ENCODE results near the gene MSH3.
A peak's percentile ranks its signal among the peaks of the same experiment; 100 is the strongest.
"Not testable (repeated sequence)": the region's sequence is repeated elsewhere in the genome, so short reads cannot be mapped to it uniquely, and the experiment has no call there.

MSH3 gene

DNA sequence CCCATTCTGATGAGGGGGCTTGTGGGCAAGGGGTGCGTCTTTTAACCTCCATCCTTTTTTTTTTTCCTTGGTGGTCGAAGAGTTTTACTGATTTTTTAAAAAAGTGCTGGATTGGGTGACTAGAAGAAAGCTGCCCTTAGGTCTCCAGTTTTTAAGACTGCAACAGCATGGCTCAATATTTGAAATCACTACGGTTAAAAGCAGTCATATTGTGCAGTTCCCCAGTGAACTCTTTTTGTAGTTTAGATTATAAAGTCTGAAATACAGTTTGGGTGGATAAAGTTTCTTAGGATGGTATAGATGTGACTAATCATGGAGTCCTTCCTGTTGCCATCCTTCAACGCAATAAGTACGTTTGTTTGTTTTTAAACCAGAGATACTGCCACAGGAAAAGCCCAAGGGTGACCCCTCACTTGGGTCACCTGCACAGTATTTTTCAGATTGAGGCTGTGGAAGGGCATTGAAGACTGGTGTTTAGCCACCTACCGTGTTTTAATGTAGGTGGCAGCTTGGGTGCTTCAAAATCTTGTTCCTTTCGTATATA lies 851 bp downstream of the MSH3 start:
- FAIRE-seq (no peak), DNase-seq (ENCODE audit: low spot score) (no peak)

DNA sequence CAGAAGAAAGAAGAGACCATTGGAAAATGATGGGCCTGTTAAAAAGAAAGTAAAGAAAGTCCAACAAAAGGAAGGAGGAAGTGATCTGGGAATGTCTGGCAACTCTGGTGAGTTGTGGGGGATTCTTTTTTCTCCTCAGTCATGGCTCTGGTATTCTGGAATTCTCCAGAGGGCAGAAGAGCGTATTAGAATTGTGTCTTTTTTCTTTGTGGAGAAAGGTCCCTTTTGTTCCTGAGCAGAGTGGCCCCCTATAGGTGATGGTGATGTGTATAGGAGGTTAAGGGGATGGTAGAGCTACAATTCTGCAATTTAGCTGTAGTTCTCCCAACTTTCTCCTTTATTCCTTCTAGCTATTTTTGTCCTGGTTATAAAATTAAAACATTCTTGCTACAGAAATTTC lies 2.0 kb downstream of the MSH3 start:
- no peak for FAIRE-seq
- no peak for DNase-seq (ENCODE audit: low spot score)

DNA sequence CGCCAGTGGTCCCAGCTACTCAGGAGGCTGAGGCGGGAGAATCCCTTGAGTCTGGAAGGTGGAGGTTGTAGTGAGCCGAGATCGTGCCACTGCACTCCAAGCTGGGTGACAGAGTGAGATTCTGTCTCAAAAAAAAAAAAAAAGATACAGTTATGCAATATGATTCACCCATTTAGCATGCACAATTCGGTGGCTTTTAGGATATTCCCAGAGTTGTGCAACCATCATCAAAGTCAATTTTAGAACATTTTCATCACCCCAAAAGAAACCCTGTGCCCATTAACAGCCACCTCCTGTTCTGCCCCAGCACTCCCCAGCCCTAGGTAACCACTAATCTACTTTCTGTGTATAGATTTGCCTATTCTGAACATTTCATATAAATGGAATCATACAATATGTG lies 4.7 kb downstream of the MSH3 start:
- DNase-seq (ENCODE audit: low spot score) (no peak), FAIRE-seq (no peak)

DNA sequence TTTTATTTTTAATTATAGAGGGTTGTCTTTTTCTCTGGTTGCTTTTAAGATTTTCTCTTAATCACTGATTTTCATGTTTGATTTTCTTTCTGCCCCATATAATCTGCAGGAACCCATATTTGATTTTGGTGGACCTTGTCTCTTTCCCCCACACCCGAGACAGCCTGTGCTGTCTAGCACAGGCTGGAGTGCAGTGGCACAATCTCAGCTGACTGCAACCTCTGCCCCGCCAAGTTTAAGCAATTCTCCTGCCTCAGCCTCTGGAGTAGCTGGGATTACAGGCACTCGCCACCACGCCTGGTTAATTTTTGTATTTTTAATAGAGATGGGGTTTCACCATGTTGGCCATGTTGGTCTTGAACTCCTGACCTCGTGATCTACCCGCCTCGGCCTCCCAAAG lies 6.2 kb downstream of the MSH3 start:
- not testable (repeated sequence) for FAIRE-seq; DNase-seq (ENCODE audit: low spot score)

DNA sequence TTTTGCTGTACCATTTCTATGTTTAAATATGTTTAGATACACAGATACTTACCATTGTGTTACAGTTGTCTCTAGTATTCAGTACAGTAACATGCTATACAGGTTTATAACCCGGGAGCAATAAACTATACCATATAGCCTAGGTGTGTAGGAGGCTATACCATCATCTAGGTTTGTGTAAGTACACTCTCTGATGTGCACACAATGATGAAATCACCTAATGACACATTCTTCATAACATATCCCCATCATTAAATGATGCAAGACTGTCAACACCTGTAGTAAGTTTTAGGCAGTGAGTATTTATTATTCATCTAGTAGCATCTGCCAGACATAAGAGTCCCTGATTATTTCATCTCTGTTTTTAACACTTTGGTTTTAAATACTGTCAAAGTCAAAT lies 7.7 kb downstream of the MSH3 start:
- DNase-seq (ENCODE audit: low spot score) (no peak), FAIRE-seq (no peak)

DNA sequence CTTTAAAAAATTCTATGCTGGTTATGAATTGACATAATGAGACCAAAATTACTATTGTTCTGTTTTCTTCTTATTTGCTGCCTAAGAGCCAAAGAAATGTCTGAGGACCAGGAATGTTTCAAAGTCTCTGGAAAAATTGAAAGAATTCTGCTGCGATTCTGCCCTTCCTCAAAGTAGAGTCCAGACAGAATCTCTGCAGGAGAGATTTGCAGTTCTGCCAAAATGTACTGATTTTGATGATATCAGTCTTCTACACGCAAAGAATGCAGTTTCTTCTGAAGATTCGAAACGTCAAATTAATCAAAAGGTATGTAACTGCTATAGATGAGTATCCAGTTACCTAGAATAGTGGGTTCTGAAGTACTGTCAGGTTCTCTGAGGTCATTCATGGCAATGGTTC lies 10.6 kb downstream of the MSH3 start:
- FAIRE-seq: no peak
- no peak for DNase-seq (ENCODE audit: low spot score)

DNA sequence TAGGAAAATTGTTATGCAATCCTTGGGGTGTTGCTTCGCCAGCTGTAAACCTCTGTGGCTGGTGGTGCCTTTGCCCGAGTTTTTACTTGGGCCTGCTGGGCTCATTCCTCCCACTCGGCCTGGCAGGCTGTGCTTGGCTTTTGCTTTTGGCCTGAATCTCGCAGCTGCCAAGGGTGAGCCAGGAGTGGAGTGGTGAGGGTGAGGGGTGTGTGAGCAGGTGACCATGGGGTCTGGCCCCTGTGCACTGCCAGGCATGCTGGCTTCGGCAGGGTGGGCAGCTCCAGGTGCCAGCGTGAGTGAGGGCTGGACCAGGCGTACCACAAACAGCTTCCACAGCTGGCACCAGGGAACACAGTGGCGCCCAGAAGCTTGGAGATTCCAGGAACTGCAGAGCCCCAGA lies 12.9 kb downstream of the MSH3 start:
- DNase-seq (ENCODE audit: low spot score) (no peak), FAIRE-seq (no peak)

DNA sequence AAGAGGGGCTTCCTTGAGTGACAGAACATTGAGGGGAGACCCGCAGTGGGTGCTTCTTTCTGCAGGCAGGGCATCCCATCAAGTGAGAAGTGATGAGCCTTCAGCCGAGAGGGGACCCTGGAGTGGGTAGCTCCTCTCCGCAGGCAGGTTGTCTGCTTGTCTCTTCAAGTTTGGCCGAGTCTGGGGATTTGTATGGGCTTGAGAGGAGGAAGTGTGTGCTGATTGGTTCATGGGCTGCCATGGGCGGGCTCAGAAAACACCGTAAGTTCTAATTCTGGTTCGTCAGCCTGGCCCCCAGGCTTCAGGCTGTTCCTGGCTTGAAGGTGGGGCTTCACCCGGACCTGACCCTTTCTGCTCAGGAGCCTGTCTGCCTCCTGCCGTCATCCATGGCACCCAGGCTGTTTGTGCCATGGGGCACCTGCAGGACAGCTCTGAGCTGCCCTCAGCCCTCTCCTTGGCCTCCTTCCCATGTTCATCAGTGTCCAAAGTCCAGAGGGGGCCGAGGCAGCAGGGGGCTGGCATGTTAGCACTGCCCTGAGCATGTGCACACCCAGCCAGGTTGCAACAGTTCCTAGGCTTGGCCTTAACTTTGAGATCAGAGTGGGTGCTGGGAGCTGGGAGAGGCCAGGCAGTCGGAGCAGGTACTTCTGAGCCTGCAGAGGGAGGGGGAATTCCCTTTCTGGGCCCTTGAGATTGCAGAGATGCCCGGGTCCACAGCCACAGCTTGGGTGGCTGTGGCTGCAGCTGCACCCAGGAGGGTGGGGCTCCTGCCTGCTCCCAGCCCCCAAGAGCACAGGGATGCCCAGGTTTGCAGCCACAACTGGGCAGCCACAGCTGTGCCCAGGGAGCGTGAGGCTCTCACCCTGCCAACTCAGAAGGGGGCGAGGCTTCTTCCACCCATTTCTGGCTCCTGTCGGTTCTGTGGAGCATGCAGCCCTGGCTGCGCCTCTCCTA lies 13.8 kb downstream of the MSH3 start:
- FAIRE-seq: no peak
- no peak for DNase-seq (ENCODE audit: low spot score)

DNA sequence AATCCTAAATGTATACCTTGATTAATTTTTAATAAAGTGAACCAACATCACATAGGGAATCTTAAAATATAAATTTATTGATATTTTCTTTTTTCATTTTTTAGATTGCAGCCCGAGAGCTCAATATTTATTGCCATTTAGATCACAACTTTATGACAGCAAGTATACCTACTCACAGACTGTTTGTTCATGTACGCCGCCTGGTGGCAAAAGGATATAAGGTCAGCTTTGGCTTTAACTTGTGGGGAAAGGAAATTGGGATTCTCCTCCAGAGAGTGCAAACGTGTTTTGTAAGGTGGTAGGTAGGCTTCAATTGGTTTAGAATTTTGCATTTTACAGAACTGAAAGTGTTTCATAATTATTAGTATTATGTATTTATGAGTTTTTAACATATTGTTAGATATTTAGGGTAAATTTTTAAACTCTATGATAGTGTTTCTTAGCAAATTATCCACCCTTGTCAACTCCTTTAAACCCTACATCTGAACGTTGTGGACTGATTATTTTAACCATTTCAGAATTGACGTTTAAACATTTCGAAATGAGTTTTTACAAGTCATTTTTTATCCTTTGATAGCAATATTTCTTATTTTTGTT lies 17.8 kb downstream of the MSH3 start:
- FAIRE-seq (peak; percentile 60), DNase-seq (ENCODE audit: low spot score) (peak; percentile 35)

DNA sequence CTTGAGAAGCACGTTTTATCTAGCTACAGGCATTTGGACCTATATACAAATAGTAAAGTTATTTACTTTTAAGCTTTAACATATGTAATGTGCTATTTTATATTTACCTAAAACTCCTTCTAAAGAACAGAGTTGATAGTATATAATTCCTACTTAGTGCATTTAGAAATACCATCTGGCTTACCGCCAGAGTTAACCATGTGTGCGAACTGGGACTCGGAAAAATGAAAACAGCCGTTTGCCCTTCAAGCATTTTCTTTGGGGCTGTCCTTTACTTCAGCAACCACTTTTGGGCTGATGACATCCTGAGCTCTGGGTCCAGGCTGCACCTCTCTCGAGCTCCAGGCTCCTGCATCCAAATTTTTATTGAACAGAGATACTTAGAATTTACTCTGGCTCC lies 22.3 kb downstream of the MSH3 start:
- no peak for FAIRE-seq
- DNase-seq (ENCODE audit: low spot score): no peak

DNA sequence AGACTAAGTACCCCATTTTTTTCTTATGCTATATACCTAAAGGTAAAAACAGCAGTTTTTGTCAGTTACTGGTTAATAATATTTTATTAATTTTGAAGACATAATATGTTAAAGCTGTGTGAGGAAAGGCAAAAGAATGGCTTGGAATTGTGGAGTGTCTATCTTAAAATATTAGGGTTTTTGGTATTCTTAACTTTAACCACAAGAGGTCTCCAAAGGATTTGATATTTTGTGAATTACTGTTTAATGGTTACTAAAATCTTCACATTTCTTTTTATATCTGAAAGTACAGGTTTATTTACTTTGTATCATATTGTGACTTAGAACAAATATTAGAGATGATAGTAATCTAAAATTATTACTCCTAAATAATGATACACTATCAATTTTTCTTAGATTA lies 32.3 kb downstream of the MSH3 start:
- FAIRE-seq (peak; percentile 31), DNase-seq (ENCODE audit: low spot score) (peak; percentile 5)

DNA sequence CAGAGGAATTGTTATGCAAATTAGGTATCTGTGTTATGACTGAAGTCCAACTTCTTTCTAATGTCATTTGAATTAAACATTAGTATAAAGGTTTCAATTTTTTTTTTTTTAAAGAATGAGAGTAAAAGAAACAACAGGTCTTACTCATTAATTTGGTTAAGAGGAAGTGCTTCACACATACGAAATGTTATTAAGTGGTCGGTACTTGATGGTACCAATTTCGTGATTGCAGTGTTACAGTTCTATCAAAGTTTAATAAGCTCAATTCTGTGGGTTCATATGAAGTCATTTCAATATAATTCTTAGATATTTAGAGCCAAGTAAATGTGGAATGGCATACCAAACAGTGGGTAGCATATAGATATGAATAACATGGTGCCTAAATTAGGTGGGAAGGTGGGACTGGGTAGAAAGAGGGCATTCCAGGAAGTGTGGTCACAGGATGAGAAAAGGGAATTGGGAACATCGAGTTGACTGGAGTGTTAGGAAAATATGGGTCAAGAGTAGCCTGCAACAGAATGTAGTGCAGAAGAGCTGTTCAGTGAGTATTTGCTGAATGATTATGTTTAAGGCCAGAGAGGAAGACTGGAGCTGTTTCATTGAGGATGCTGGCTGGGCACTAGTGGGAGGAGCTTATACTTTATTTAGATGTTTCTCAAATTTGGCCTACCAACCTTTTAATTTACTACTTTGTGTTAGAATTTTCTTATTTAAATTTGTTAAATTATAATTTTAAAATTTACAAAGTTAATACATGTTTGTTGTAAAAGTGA lies 34.4 kb downstream of the MSH3 start:
- no peak for FAIRE-seq

DNA sequence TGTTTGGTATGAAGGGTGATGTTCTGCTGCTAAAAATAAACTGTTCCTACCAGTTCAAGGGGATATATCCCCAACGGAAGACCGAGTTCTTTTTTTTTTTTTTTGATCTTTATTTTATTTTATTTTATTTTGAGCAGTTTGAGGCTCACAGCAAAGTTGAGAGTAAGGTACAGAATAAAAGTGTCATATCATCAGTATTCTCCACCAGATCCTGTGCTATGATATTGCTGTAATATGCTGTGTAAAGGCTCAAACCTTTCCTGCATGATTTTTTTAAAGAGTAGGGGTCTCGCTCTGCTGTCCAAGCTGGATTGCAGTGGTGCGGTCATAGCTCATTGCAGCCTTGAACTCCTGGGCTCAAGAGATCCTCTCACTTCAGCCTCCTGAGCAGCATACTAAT lies 35.2 kb downstream of the MSH3 start:
- DNase-seq (ENCODE audit: low spot score) (no peak), FAIRE-seq (no peak)

More for the DNA sequence above, 34.4 kb downstream of the MSH3 start:
- no peak for DNase-seq (ENCODE audit: low spot score)

DNA sequence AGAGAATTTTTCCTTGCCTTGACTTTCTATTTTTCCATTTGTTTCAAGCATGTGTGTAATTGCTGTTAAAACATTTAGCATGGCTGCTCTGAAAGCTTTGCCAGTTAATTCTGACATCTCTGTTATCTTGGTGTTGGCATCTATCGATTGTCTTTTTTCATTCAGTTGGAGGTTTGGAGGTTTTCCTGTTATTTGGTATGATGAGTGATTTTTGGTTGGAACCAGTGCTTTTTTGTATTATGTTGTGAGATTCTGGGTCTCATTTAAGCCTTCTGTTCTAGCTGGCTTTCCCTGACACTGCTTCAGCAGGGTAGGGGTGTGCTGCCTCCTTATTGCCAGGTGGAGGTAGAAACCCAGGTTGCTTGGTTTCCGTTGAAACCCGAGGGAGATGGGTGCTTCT lies 41.2 kb downstream of the MSH3 start:
- no peak for FAIRE-seq
- no peak for DNase-seq (ENCODE audit: low spot score)

DNA sequence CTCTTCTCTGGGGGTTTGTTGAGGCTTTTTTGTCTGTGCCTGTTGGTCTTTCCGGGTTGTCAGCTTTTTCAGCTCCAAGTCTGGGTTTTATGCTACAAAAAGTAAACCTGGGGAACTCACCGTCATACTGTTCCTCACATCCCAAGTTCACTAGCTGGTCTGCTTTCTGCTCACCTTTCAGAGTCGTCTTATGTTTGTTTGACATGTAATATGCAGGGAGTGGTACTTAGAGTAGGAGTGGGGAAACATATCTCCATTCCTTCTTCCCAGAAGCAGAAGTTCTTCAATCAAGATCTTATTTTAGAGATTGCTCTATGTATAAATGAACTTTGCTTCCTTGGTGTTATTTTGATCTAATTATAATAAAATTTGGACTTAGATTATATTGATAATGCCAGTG lies 42.0 kb downstream of the MSH3 start:
- no peak for FAIRE-seq
- no peak for DNase-seq (ENCODE audit: low spot score)

DNA sequence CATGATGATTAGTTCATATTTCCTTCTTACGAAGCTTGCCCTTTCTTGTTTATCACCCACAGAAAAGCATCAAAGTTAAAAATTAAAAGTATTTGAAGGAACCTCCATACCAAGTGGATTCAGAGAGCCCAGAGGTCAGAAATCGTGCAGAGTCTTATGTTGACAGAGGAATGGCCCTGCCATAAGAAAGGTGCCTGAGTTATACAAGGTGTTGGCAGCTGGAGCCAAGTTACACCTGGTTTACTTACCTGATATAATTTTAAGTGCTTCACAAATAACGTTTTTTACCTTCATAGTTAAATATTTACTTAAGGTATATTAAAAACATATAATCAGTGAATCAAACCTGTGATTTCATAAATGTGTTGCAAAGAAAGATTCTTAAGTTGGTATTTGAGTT lies 42.6 kb downstream of the MSH3 start:
- FAIRE-seq (no peak), DNase-seq (ENCODE audit: low spot score) (no peak)

DNA sequence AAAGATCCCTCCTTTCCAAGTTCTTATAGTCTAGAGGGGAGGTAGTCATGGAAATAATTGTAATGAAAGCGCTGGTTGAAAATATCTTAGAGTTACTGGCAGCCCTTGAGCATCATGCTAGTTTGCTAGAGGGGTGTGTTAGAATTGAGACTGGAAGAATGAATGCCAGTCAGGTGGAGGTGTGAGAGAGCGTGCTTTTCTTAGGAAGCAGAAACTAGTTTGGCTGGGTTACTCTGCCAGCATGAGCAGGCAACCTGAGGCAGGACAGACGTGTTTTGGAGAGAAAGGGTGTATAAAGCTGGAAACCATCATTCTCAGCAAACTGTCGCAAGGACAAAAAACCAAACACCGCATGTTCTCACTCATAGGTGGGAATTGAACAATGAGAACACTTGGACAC lies 43.9 kb downstream of the MSH3 start:
- DNase-seq (ENCODE audit: low spot score) (no peak), FAIRE-seq (no peak)

DNA sequence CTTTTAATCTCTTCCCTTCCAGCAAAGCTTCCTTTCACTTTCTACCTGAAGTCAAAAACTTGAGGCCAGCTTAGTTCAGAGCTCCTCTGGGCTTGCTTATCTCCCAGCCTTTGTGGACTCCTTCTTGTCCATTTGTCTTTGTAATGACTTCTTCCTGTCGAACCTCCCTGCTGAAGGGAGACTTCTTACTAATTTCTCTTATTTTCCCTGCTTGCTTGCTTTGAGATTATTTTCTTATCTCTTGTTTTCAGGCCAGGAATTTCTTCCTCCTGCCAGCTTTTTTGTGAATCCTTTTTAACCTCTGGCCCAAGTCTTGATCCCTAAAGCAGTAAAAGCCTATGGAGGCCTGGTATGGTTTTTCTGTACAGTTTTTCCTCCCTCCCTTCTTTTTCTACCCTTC lies 47.1 kb downstream of the MSH3 start:
- FAIRE-seq: no peak

DNA sequence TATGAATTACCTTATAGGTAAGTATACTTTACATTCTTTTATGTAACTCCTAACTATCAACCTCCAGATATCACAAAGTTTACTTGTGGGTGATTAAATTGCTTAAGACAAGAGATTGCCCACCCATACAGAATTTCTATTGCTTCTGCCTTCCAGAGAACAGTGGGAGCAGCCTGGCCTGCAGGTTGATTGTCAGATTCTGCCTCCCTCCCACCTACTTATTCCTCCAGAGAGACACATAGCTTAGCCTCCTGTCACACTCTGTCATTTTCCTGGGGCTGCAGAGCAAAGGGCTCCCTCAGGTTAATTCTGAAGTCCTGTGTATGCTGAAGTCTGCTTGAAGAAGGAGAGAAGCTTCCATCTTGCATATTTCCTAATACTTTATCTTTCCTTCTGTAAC lies 48.8 kb downstream of the MSH3 start:
- FAIRE-seq (no peak), DNase-seq (ENCODE audit: low spot score) (no peak)

More for the DNA sequence above, 47.1 kb downstream of the MSH3 start:
- no peak for DNase-seq (ENCODE audit: low spot score)

DNA sequence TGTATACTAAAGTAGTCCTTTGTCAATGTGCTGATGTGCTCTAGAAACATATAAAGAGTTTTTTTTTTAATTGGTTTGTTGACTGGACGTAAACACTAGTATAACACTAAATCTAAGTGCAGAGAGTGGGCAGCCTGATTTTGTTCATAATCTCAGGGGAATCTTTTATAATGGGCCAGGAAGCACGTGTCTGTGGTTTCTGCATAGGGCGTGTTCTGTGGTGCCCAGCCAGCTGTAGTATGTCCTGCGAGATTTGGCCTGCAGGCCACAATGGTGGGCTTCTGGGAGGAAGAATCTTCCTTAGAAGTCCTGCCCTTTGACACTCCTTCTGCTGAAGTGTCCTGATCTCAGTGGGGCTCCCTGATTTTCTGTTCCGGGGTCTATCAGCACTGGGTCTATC lies 49.3 kb downstream of the MSH3 start:
- no peak for FAIRE-seq
- DNase-seq (ENCODE audit: low spot score): no peak

DNA sequence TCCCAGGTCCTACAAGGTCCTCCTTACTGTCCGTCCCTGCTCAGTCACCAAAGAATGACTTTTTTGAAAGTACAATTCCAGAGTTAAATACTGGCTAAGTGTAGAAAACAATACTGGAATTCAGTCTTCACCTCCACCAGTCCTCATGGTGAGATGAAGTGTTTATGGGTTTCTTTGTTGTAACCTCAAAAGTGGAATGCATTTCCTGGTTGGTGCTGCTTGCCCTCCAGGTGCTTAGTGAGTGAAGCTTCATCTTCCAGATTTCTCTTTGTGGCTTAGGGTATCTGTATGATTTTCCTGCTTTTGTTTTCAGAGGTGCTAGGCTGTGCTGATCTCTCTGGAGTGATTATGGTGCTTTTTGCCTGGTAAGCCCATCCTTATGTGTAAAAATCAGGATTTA lies 49.8 kb downstream of the MSH3 start:
- no peak for DNase-seq (ENCODE audit: low spot score)

DNA sequence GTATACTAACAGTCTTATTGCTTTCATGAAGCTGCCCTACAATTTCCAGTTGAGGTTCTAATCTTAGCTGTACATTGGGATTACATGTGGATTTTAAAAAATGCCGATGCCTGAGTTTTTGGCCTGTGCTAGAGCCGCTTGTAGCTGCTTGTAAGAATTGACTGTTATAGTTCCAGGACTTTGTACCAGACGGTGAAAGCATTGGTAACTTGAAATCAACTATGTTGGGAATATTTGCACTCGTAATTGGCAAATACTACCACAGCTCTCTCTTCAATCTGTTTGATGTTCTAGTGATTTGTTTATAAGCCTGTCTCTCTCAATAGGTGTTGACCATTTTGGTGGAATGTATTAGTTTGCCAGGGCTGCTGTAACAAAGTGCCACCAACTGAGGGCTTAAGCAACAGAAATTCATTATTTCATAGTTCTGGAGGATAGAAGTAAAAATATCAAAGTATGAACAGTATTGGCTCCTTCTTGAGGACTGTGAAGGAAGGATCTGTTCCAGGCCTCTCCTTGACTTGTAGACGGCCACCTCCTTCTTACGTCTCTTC lies 50.8 kb downstream of the MSH3 start:
- FAIRE-seq (no peak), DNase-seq (ENCODE audit: low spot score) (no peak)

More for the DNA sequence above, 49.8 kb downstream of the MSH3 start:
- FAIRE-seq: no peak

All from RCC 7860 (cell line).